Measurements from ENCODE around the gene PCED1A.

Gene PCED1A

GRCh38 chr20:2846698-2847097 lies 6.2 kb upstream of the PCED1A start:
- H3K27ac ChIP-seq (ENCODE audit: low read depth, low read length), result no peak overlapping the region
- TF ChIP-seq, protein P1, sequence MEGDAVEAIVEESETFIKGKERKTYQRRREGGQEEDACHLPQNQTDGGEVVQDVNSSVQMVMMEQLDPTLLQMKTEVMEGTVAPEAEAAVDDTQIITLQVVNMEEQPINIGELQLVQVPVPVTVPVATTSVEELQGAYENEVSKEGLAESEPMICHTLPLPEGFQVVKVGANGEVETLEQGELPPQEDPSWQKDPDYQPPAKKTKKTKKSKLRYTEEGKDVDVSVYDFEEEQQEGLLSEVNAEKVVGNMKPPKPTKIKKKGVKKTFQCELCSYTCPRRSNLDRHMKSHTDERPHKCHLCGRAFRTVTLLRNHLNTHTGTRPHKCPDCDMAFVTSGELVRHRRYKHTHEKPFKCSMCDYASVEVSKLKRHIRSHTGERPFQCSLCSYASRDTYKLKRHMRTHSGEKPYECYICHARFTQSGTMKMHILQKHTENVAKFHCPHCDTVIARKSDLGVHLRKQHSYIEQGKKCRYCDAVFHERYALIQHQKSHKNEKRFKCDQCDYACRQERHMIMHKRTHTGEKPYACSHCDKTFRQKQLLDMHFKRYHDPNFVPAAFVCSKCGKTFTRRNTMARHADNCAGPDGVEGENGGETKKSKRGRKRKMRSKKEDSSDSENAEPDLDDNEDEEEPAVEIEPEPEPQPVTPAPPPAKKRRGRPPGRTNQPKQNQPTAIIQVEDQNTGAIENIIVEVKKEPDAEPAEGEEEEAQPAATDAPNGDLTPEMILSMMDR (IDR thresholded peaks at IDR 0.05; ENCODE audit: low read depth, low read length, poor library complexity, severe bottlenecking), result no peak
- TF ChIP-seq EZH2phosphoT487 (IDR thresholded peaks at IDR 0.05; ENCODE audit: borderline replicate concordance, low read length), result no peak
- H3K9me3 ChIP-seq (ENCODE audit: control insufficient read depth, insufficient read depth, low read length), result no peaks in the 10 kb centered on the region
- no peaks in the 10 kb centered on the region for H3K36me3 ChIP-seq (ENCODE audit: control insufficient read depth, low read length)
- no peaks in the 10 kb centered on the region for H3F3A ChIP-seq (ENCODE audit: control insufficient read depth, insufficient read depth)
- H3K27me3 ChIP-seq (ENCODE audit: control insufficient read depth, low read length), result no peaks in the 10 kb centered on the region
- H3K79me2 ChIP-seq (ENCODE audit: control insufficient read depth, low read length), result peaks cover 1% of the 10 kb centered on the region
- H3K9me2 ChIP-seq (replicated peaks; ENCODE audit: control insufficient read depth, low read length), result no peaks in the 10 kb centered on the region
- no peak overlapping the region for H3K4me2 ChIP-seq (ENCODE audit: low read length)
- peaks cover 2% of the 10 kb centered on the region for H3K4me1 ChIP-seq (ENCODE audit: control insufficient read depth, low read length)
- no peaks in the 10 kb centered on the region for H4K20me1 ChIP-seq (ENCODE audit: control insufficient read depth, insufficient read depth, low read depth, low read length)
- H3K4me3 ChIP-seq (ENCODE audit: low read length), result no peak overlapping the region

- Histone ChIP-seq H3K36me3 (ENCODE audit: control insufficient read depth, low read length) (no peaks in the 10 kb centered on the region), H3K79me2 (ENCODE audit: control insufficient read depth, low read length) (peaks cover 11% of the 10 kb centered on the region), H3K9me3 (ENCODE audit: control insufficient read depth, insufficient read depth, low read length) (no peaks in the 10 kb centered on the region), H3K27ac (ENCODE audit: low read depth, low read length) (no peak overlapping the region), H3K4me3 (ENCODE audit: low read length) (no peak overlapping the region), H3K9me2 (replicated peaks; ENCODE audit: control insufficient read depth, low read length) (no peaks in the 10 kb centered on the region), H3K4me2 (ENCODE audit: low read length) (no peak overlapping the region), H4K20me1 (ENCODE audit: control insufficient read depth, insufficient read depth, low read depth, low read length) (no peaks in the 10 kb centered on the region), H3K27me3 (ENCODE audit: control insufficient read depth, low read length) (no peaks in the 10 kb centered on the region), H3F3A (ENCODE audit: control insufficient read depth, insufficient read depth) (no peaks in the 10 kb centered on the region), H3K4me1 (ENCODE audit: control insufficient read depth, low read length) (peaks cover 8% of the 10 kb centered on the region)
- TF ChIP-seq EZH2phosphoT487 (IDR thresholded peaks at IDR 0.05; ENCODE audit: borderline replicate concordance, low read length), result no peak
- TF ChIP-seq, protein P1 (IDR thresholded peaks at IDR 0.05; ENCODE audit: low read depth, low read length, poor library complexity, severe bottlenecking), result no peak
Measured at GRCh38 chr20:2845607-2846006, 5.2 kb upstream of the PCED1A start.

DNA sequence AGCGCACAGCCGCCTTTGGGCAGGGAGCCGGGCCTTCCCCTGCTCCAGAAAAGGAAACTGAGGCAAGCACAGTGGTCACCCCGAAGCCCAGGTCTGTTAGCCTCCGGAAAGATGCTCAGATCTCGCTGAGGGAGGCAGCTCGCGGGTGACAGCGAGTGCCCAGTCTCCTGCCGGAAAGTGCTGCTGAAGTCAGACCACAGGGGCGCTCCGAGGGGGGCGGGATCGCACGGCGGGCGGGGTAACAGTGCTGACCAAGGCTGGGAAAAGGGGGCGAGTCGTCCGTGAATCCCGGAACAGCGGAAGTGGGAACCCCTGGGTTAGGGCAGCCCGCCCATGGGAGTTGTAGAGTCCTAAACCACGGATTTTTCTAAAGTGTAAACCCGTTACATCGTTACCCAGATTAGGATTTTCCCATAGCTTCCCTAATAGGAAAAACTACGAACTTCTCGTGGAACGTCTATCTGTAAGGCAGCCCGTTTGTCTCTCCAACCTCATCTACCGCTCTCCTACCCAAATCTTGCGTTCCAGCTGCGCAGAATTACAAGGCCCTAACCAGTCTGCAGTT lies 594 bp upstream of the PCED1A start:
- Histone ChIP-seq H3F3A (ENCODE audit: control insufficient read depth, insufficient read depth) (no peaks in the 10 kb centered on the region), H3K4me2 (ENCODE audit: low read length) (peak overlapping the region; percentile 96), H3K27me3 (ENCODE audit: control insufficient read depth, low read length) (no peaks in the 10 kb centered on the region), H3K9me2 (replicated peaks; ENCODE audit: control insufficient read depth, low read length) (no peaks in the 10 kb centered on the region), H3K36me3 (ENCODE audit: control insufficient read depth, low read length) (no peaks in the 10 kb centered on the region), H3K4me1 (ENCODE audit: control insufficient read depth, low read length) (peaks cover 26% of the 10 kb centered on the region), H3K27ac (ENCODE audit: low read depth, low read length) (no peak overlapping the region), H3K4me3 (ENCODE audit: low read length) (peak overlapping the region; percentile 98), H4K20me1 (ENCODE audit: control insufficient read depth, insufficient read depth, low read depth, low read length) (no peaks in the 10 kb centered on the region), H3K79me2 (ENCODE audit: control insufficient read depth, low read length) (peaks cover 11% of the 10 kb centered on the region), H3K9me3 (ENCODE audit: control insufficient read depth, insufficient read depth, low read length) (no peaks in the 10 kb centered on the region)
- TF ChIP-seq, protein P1 (IDR thresholded peaks at IDR 0.05; ENCODE audit: low read depth, low read length, poor library complexity, severe bottlenecking), result no peak
- TF ChIP-seq EZH2phosphoT487 (IDR thresholded peaks at IDR 0.05; ENCODE audit: borderline replicate concordance, low read length), result no peak

All from DOHH2 (cell line).